ENCODE data around the gene STRADA. TPM values are rescaled to one million over a fixed set of nuclear protein-coding genes. Genes with fewer than 3 reads are reported as not detected.

The STRADA gene
- polyA plus RNA-seq, 6 donors from 2014 or later: 21.1 to 33.2 (median 26.3) TPM

- H3K27me3 Mint-ChIP-seq: no peaks in the 10 kb centered on the region
- H3K27ac Mint-ChIP-seq: peak overlapping the region; percentile 97 to 100 (median 99)
- no peaks in the 10 kb centered on the region for H3K36me3 Mint-ChIP-seq
- DNase-seq: no peak
- no peak for ATAC-seq (ENCODE audit: low read depth in 2 of 2)
- H3K9me3 Mint-ChIP-seq: no peaks in the 10 kb centered on the region
- peaks cover 39 to 76% (median 67%) of the 10 kb centered on the region in 3 donors for H3K4me1 Mint-ChIP-seq
- H3K4me3 Mint-ChIP-seq: peak overlapping the region; percentile 90 to 99 (median 96)
Observed at GRCh38 chr17:63772801-63773271, 31.2 kb upstream of the STRADA start.

GRCh38 chr17:63768433-63768832 lies 26.8 kb upstream of the STRADA start:
- no peaks in the 10 kb centered on the region for H3K9me3 Mint-ChIP-seq
- H3K4me3 Mint-ChIP-seq: no peak overlapping the region
- H3K27ac Mint-ChIP-seq: peak overlapping the region in 3 of 6 donors; percentile 24 to 75 (median 60)
- peaks cover 26 to 58% (median 46%) of the 10 kb centered on the region in 3 donors for H3K4me1 Mint-ChIP-seq
- DNase-seq (no peak), ATAC-seq (ENCODE audit: low read depth in 2 of 2) (no peak)
- H3K27me3 Mint-ChIP-seq: no peaks in the 10 kb centered on the region
- peaks cover 0 to 9% of the 10 kb centered on the region in 2 donors for H3K36me3 Mint-ChIP-seq

GRCh38 chr17:63766754-63767153 lies 25.2 kb upstream of the STRADA start:
- peaks cover 22 to 55% (median 39%) of the 10 kb centered on the region in 3 donors for H3K4me1 Mint-ChIP-seq
- DNase-seq (no peak), ATAC-seq (ENCODE audit: low read depth in 2 of 2) (no peak)
- H3K27me3 Mint-ChIP-seq: no peaks in the 10 kb centered on the region
- peak overlapping the region in 2 of 6 donors; percentile 38 to 67 for H3K27ac Mint-ChIP-seq
- peak overlapping the region in 1 of 8 donors; percentile 68 for H3K4me3 Mint-ChIP-seq
- no peaks in the 10 kb centered on the region for H3K9me3 Mint-ChIP-seq
- peaks cover 0 to 9% of the 10 kb centered on the region in 2 donors for H3K36me3 Mint-ChIP-seq

GRCh38 chr17:63764716-63765115 lies 23.1 kb upstream of the STRADA start:
- Mint-ChIP-seq H3K4me1 (peaks cover 22 to 57% (median 40%) of the 10 kb centered on the region in 3 donors), H3K27me3 (no peaks in the 10 kb centered on the region), H3K9me3 (no peaks in the 10 kb centered on the region), H3K27ac (peak overlapping the region in 1 of 6 donors; percentile 28), H3K4me3 (no peak overlapping the region), H3K36me3 (peaks cover 5 to 9% of the 10 kb centered on the region in 2 donors)
- DNase-seq: no peak
- ATAC-seq (ENCODE audit: low read depth in 2 of 2): no peak

GRCh38 chr17:63762161-63763078 lies 20.8 kb upstream of the STRADA start:
- Mint-ChIP-seq H3K9me3 (no peaks in the 10 kb centered on the region), H3K36me3 (peaks cover 5 to 9% of the 10 kb centered on the region in 2 donors), H3K4me3 (peak overlapping the region in 4 of 8 donors; percentile 19 to 74 (median 42)), H3K4me1 (peaks cover 16 to 35% (median 34%) of the 10 kb centered on the region in 3 donors), H3K27ac (peak overlapping the region in 5 of 6 donors; percentile 11 to 81 (median 45)), H3K27me3 (no peaks in the 10 kb centered on the region)
- ATAC-seq (ENCODE audit: low read depth in 2 of 2) (no peak), DNase-seq (no peak)

- no peak for DNase-seq
- H3K4me3 Mint-ChIP-seq: peak overlapping the region in 2 of 8 donors; percentile 9 to 63
Observed at GRCh38 chr17:63760771-63761539, 19.4 kb upstream of the STRADA start.

GRCh38 chr17:63758428-63758827 lies 16.8 kb upstream of the STRADA start:
- Mint-ChIP-seq H3K27ac (peak overlapping the region in 3 of 6 donors; percentile 59 to 68 (median 67)), H3K9me3 (no peaks in the 10 kb centered on the region), H3K4me1 (peaks cover 10 to 31% (median 23%) of the 10 kb centered on the region in 3 donors), H3K27me3 (no peaks in the 10 kb centered on the region), H3K4me3 (no peak overlapping the region), H3K36me3 (peaks cover 0 to 15% of the 10 kb centered on the region in 2 donors)
- DNase-seq (no peak), ATAC-seq (ENCODE audit: low read depth in 2 of 2) (no peak)

More at GRCh38 chr17:63760771-63761539, 19.4 kb upstream of the STRADA start:
- H3K27me3 Mint-ChIP-seq: no peaks in the 10 kb centered on the region
- H3K4me1 Mint-ChIP-seq: peaks cover 14 to 33% (median 26%) of the 10 kb centered on the region in 3 donors
- H3K27ac Mint-ChIP-seq: peak overlapping the region in 3 of 6 donors; percentile 63 to 80 (median 77)
- peaks cover 9 to 13% of the 10 kb centered on the region in 2 donors for H3K36me3 Mint-ChIP-seq
- no peaks in the 10 kb centered on the region for H3K9me3 Mint-ChIP-seq
- no peak for ATAC-seq (ENCODE audit: low read depth in 2 of 2)

- H3K27ac Mint-ChIP-seq: no peak overlapping the region
Observed at GRCh38 chr17:63754046-63754445, 12.4 kb upstream of the STRADA start.

GRCh38 chr17:63753215-63753614 lies 11.6 kb upstream of the STRADA start:
- Mint-ChIP-seq H3K27me3 (no peaks in the 10 kb centered on the region), H3K9me3 (no peaks in the 10 kb centered on the region), H3K27ac (no peak overlapping the region), H3K4me3 (no peak overlapping the region), H3K4me1 (peaks cover 5 to 14% (median 8%) of the 10 kb centered on the region in 3 donors), H3K36me3 (peaks cover 5 to 16% of the 10 kb centered on the region in 2 donors)
- ATAC-seq (ENCODE audit: low read depth in 2 of 2) (no peak), DNase-seq (no peak)

More at GRCh38 chr17:63754046-63754445, 12.4 kb upstream of the STRADA start:
- peaks cover 5 to 16% of the 10 kb centered on the region in 2 donors for H3K36me3 Mint-ChIP-seq
- H3K27me3 Mint-ChIP-seq: no peaks in the 10 kb centered on the region
- no peak overlapping the region for H3K4me3 Mint-ChIP-seq
- peaks cover 5 to 14% (median 13%) of the 10 kb centered on the region in 3 donors for H3K4me1 Mint-ChIP-seq
- no peak for DNase-seq
- H3K9me3 Mint-ChIP-seq: no peaks in the 10 kb centered on the region
- no peak for ATAC-seq (ENCODE audit: low read depth in 2 of 2)

GRCh38 chr17:63752707-63753106 lies 11.1 kb upstream of the STRADA start:
- Mint-ChIP-seq H3K4me3 (no peak overlapping the region), H3K27ac (no peak overlapping the region), H3K9me3 (no peaks in the 10 kb centered on the region), H3K36me3 (peaks cover 5 to 16% of the 10 kb centered on the region in 2 donors), H3K27me3 (no peaks in the 10 kb centered on the region), H3K4me1 (peaks cover 5 to 14% (median 8%) of the 10 kb centered on the region in 3 donors)
- DNase-seq (no peak), ATAC-seq (ENCODE audit: low read depth in 2 of 2) (no peak)

GRCh38 chr17:63751806-63752205 lies 10.2 kb upstream of the STRADA start:
- no peaks in the 10 kb centered on the region for H3K27me3 Mint-ChIP-seq
- DNase-seq: peak; percentile 25

GRCh38 chr17:63741143-63741407 lies 524 bp downstream of the STRADA start:
- DNase-seq: no peak

More at GRCh38 chr17:63751806-63752205, 10.2 kb upstream of the STRADA start:
- H3K4me3 Mint-ChIP-seq: peak overlapping the region in 7 of 8 donors; percentile 3 to 72 (median 30)
- H3K36me3 Mint-ChIP-seq: peaks cover 5 to 16% of the 10 kb centered on the region in 2 donors
- H3K4me1 Mint-ChIP-seq: peaks cover 5 to 9% (median 8%) of the 10 kb centered on the region in 3 donors
- peak overlapping the region; percentile 6 to 75 (median 46) for H3K27ac Mint-ChIP-seq
- no peaks in the 10 kb centered on the region for H3K9me3 Mint-ChIP-seq
- ATAC-seq (ENCODE audit: low read depth in 2 of 2): peak; percentile 92 to 93

More at GRCh38 chr17:63741143-63741407, 524 bp downstream of the STRADA start:
- Mint-ChIP-seq H3K4me1 (peaks cover 12 to 33% (median 31%) of the 10 kb centered on the region in 3 donors), H3K27me3 (no peaks in the 10 kb centered on the region), H3K27ac (peak overlapping the region; percentile 94 to 100 (median 96)), H3K36me3 (no peaks in the 10 kb centered on the region), H3K9me3 (no peaks in the 10 kb centered on the region), H3K4me3 (peak overlapping the region; percentile 83 to 99 (median 92))
- ATAC-seq (ENCODE audit: low read depth in 2 of 2): peak in 1 of 2 donors; percentile 0

Data from naive B cell (primary cell).